NCI-H1105 (cell line): ENCODE results near the gene C1orf159.

Experiments used
- DNase-seq: peaks from one replicate; lab custom pipeline; 2025; lab: John Stamatoyannopoulos, UW

Gene C1orf159

DNA sequence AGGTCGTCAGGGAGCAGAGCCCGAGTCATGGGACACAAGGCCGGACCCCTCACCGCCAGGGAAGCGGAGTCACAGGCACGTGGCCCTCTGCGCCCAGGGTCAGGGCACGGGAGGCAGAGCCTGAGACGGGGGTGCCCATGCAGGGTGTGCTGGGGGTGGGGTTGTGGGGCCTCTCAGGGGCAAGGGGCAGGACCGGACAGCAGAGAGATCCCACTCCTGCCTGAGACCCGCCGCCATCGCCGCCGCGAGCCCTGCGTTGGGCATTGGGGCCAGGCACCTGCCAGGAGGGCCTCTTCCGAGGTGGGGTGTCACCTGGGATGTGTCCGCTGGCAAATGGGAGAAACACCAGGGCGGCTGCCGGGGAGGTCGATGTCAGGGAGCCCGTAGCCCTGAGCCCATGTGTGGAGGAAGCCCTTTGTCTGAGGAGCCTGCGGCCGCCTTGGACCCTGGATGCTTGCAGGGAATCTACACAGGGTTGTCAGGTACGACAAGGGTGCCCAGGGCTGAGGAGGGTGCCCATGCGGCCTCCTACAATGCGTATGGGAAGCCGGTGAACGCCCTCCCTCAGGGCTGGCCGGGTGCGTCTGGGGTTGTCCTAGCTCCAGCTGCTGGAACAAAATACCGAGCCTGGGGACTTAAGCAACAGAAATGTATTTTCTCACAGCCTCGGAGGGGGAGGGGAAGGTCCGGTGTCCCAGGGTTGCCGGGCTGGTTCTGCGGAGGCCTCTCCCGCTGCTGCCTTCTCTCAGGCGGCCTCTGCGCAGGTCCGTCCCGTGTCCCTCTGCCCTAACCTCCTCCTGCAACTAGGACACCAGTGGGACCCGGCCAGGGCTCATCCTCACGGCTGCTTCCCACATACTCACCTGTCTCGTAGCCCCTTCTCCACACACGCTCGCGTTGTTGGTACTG, 16.4 kb upstream of the C1orf159 start:
- DNase-seq = no peak

DNA sequence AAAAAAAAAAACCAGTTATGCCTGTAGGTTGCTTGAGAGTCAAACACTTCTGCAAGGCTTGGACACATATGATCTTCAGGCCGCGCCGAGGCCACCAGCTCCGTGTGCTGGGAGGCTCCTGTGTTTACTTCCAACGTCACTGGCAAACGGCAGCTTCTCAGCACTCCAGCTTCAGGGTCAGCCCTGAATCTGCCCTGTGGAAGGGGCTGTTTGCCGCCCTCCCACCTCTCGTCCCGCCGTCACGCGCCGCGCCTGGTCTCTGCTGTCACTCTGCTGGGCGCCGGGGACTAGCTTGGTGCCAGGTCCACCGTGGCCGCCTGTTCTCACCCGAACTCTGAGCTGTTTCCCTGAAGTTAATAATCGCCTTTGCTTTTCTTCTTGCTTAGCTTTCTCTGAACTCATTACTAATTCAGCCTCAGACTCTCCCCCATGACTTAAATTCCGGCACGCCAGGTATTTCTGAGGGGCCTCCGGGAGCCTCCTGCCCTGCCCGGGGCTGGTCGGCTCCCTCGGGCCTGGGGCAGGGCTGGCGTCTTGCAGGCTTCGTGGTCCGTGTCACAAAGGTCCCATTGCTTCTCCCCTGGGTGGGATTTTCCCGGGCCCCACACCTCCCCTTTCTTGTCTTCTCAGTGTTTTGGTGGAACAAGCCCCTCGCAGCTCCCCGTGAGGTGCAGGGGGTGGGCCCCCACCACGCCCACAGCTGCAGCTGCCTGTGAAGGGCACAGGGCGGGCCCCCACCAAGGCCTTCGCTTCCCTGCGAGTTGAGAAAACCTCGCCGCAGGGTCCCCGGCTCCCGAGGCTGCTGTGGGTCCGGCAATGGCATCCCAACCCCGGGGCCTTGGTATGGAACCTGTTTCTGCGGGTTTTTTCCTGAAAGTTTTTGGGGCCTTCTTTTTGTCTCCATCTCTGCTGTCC, 14.6 kb upstream of the C1orf159 start:
- DNase-seq = no peak

DNA sequence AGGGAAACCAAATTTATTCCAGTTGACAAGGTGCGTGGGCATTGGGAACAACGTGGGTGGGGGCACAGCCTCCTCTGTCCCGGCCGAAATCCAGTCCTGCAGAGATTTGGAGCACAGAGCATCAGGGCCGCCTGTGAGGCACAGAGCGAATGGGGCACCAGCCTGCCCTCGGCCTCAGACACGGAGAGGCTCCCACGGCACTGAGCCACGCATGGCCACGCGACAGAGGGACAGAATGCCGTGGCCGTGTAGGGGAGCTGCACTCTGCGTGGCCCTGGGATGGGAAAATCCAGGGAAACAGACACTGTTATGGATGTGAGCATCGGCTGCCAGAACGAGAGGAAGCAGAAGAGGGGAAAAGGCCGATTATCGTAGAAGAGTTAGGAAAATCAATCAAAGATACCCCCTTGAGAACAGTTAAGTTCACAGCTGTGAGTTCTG, 13.5 kb upstream of the C1orf159 start:
- no peak for DNase-seq

DNA sequence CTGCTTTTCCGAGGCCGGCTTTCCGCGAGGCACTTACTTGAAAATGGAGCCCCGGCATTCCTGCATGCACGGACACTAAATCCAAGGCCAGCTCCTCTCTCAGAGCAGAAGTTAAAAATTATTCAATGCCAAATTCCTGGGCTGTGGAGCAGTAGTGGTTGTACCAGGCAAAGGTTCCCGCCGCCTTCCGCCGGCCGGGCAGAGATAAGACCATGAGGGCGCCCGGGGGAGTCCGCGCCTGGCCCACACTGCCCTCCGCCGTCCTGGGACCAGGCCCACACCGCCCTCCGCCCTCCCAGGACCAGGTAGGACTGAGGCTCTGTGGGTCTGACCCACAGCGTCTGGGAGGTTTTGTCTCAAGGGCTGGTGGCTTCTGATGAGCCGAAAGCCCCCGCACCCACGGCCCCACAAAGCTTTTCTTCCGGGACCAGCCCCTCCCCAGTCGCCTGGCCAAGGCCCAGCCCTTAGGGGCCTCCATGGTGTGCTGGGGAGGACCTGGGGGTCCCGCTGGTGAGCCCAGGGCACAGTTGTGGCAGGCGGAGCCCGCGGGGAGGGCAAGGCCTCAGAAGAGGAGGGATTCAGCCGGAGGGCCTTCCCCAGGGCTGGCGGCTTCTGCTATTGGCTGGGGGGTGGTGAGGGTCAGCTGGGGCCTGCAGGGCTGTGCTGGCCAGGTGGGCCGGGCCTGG, 12.7 kb upstream of the C1orf159 start:
- DNase-seq = no peak

DNA sequence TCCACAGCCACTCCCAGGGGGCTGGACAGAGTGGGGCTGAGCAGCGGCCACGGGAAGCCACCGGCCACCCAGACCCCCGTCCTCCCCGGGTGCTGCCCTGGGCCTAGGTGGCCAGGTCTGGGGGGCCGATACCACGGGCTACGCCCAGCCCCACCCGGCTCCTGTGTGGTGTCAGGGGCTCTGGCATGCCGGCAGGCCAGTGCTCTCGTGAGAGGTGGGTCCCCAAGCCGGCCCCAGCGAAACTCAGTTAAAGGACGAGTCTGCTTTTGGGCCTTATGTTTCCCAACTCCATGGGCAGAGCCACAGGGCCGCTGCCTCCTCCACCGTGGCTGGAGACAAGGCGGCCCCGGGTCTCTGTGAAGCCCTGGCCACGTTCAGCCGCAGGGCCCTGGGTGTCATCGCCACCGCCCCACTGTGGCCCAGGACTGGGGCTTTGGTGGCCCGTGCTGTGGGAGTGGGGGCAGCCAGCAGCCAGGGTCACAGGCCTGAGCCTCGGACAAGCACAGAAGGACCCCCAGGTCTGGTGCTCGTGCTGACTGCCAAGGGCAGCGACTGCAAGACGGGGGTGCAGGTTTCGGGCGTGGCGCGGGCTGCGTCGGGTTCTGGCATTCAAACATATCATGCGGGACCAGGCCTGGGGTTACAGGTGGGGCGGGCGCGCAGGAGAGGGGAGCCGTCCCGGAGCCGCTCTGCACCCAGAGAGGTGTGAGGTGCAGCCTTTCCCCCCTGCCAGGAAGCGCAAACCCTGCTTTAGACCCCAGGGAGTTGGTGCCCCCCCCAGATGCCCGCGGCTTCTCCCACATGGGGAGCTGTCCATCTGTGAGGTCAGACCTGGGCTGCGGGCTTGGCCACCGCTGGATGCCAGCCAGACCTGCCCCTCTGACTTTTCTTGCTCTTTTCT, 11.9 kb upstream of the C1orf159 start:
- DNase-seq = no peak

DNA sequence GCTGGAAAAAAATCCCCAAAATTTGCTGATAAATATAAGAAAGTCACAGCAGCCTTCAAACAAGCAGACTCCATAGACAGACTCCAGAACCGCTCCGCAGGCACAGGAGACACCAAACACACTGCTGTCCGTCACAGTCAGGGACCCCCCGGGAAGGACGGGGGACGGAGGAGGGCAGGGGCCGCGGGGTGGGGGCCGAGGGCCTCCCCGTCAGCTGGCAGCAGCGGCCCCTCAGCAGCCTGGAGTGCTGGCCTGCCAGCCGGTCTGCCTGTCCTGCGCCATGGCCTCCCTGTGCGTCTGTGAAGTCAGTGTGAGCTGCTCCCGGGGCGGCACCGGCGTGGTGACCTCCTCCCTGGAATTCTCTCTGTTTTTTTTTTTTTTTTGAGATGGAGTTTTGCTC, 10.1 kb upstream of the C1orf159 start:
- no peak for DNase-seq

DNA sequence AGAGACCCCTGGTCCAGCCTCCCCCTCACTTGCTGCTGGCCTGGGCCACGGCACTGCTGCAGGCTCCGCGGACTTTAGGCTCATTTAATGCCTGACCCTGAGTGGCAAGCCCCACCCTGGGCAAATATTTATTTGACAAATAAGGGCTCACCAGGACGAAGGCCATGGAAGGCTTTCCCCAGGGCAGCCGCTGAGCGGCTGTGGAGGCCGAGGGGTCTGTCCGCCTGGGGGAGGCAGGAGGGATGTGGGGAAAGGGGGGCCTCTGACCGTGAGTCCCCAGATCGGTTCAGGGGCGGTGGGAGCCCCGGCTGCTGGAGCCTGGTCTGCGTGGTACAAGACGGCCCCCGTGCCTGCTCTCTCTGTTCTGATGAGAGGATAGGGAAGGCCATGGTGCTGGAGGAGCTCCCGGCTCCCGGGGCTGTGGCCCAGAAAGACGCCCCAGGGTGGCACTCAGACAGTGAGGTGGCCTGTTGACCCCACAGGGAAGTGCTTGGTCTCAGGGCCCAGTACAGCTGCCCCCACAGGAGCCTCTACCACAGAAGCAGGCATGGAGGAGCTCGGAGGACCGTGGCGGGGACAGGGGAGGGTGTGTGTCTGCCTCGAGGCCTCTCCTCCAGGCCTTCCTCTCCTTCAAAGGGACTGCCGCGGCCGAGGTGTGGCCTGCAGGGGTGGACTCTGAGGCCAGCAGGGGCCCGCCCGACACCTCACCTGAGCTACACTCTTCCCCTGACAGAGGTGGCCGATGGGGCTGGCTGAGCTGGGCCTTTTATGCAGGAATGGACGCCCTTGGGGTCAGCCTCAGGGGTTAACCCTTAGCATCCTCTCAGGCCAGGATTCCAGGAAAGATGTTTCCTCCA, 9.1 kb upstream of the C1orf159 start:
- DNase-seq = no peak

DNA sequence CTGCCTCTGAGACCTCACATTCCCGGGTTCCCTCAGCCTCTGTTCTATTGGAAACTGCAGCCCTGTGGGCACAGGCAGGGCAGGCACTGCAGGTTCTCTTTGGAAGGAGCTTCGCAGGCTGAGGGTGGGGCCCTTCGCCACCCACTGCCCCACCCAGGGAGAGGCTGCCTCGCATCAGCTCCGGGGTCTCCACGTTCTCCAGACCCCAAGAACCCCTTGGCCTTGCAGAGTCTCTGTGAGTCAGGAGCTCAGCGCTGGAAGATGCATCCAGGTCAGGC, 8.6 kb upstream of the C1orf159 start:
- DNase-seq = no peak

DNA sequence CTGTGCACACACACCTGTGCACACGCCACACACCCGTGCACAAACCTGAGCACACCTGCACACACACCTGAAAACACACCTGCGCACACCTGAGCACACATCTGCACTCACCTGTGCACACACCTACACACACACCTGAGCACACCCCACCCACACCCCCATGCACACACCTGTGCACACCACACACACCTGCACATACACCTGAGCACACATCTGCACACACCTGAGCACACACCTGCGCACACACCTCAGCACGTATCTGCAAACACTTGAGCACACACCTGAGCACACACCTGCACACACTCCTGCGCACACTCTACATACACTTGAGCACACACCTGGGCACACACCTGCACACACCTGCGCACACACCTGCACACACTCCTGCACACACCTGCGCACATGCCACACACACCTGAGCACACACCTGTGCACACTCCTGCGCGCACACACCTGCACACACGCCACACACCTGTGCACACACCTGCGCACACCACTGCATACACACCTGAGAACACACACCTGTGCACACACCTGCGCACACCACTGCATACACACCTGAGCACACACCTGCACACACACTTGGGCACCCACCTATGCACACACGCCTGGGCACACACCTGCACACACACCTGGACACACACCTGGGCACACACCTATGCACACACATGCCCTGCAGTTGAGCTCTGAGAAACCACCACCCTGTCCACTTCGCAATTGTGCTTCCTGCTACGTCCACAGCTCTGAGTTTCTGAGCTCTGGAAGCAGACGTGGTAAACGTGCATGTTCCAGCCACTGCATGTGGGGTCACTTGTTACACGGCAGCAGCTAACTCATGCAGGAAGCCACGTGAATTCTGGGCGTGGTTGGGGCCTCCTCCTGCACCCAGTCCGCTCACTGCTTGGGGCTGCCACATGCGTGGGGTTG, 8.0 kb upstream of the C1orf159 start:
- DNase-seq = no peak

DNA sequence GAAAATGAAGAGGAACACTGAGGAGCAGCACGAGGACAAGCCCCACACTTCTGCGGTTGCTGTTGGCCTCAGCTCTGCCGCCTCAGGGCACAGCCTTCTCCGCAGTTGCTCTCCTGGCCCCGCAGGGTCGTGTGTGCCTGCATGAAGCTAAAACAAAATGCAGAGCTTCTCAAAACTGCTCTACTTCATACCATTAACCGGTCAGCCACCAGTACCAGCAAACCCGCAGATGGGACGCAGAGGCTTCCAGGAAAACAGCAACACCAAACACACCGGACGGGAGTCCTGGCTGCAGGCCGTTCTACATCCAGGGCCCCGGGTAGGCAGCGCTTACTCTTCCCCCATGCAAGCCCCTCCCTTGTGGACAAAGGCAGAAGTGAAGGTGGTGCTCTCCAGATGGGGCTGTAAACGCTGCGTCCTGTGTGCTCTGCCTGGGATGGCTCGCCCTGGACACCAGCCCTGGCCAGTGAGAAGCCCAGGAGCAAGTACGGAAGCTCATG, 7.1 kb upstream of the C1orf159 start:
- DNase-seq = no peak

DNA sequence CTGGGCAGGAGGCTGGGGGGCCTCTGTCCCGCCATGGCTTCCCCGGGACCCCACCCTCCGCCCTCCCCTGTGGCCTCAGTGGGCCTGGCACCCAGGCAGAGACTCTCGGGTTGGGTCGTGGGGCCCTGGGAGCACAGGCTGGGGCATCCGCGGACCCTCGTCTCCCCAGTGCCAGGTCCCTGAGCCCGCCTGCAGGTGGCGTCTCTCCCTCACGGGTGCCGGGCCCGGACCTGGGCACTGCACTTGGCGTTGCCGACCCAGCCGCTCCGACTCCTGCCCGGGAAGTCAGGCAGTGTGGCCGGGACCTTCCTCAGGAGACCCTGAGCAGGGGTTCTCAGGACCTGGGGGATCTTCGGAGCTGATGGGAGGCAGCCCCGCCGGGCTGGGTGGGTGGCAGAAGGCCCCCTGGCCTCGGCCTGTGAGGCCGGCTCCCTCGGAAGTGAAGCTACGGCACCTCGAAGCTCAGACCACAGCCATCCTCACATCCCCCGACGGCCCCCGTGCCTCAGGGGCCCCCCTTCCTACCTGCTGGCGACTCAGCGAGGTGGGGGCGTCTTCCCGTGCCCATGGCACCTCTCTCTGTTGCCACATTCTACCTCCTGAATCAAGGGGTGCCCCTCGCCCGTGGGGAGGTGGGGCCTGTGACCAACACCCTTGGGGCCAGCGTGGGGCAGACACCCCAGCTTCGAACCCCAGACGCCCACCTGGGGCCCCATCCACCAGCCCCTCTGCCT, 6.4 kb upstream of the C1orf159 start:
- DNase-seq = peak; percentile 70

DNA sequence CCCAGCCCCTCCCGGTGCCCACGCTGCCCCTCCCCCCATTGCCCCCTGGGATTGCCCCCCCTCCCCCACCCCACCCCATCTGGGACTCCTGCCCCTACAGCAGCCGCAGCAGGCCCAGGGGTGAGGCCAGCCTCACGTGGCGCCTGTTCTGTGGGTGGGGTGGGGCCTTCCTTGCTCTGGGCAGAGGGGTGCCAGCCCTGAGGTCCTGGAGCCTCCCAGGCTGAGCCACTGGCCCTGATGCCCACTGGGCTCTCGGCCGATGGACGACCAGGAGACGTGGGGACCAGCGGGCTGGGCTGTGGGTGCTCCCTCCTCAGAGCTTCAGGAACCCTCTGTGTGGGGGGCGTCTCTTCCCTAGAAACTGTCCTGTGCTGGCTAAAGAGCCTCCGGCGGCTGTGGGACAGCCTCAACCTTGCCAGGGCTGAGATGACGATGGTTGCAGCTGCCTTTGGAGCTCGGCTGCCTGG, 5.8 kb upstream of the C1orf159 start:
- no peak for DNase-seq

DNA sequence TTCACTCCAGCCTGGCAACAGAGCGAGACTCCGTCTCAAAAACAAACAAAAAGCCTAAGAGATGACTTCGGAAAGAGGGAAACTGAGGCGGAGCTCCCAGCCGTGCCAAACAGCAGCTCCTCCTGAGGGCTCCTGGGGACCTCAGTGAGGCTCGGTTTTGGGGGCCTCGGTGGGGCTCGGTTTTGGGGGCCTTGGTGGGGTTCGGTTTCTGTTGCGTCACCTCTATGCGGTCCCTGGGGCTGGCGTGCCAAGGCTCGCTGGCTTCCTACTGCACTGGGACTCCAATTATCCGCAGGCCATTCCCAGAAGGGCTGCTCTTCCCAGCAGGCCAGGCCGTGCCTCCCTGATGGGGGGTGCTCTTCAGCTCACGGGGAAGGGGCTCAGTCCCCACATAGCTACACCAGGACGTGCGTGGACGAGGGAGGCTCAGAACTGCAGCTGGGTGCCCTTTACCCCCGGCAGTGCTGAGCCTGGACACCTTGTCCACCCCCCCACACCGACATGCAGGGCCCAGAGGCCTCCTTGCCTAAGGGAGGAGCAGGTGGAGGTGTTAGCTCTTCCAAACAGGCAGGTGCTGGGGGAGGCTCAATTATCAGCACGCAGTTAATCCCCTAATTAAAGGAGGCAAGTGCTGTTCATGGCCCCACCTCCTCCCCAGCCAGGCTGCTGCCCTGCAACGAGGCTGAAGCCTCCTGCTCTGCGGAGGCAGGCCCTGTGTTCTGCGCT, 5.1 kb upstream of the C1orf159 start:
- peak; percentile 81 for DNase-seq

DNA sequence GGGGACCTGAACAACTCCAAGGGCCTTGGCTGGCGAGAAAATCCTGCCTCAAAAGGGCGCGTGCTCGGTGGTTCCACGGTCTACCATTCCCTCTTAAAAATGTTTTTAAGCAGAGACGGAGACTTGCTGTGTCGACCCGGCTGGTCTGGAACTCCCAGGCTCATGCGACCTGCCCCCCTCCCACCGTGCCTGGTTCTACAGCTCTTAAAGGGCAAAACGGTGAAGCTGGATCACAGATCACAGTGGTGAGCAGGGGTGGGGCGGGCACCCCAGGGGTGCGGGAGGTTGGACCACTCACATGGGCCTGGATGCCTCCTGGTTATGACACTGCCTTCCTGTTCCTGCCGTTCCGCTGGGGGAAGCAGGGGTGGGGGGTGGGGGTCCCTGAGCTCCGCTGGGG, 4.2 kb upstream of the C1orf159 start:
- DNase-seq = no peak

DNA sequence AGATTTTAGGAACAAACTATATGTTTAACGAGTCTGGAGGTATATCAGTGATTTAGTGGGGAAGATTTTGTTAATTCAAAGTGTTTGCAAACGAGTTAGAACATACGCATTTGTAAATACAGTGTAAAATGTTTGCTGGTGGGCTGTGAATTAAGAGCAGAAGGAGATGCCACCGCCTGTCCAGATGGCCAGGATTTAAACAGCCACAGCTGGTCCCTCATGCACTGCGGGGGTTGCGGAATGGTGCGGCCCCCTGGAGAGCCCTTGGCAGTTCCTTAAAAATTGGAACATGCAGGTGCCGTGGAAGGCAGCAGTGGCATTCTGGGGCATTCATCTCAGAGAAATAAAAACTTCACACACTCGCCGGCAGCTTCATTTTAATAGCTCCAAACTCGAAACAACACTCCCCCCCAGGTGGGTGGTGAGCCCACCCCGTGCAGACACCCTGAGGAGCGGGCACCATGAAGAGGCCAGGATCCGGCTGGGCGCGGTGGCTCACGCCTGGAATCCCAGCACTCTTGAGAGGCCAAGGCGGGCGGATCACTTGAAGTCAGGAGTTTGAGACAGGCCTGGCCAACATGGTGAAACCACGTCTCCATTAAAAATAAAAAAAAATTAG, 3.5 kb upstream of the C1orf159 start:
- DNase-seq = no peak

DNA sequence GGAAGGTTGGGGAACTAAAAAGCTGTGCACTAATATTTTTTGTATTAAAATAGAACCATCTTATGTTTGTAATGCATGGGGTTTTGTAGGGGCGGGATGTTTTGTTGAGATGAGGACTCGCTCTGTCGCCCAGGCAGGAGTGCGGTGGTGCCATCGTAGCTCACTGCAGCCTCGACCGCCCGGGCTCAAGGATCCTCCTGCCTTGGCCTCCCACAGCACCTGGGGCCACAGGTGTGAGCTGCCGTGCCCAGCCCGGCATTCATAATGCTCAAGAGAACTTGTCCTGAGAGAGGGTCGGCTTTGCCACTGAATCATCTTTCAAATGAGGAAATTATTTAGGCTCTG, 3.0 kb upstream of the C1orf159 start:
- no peak for DNase-seq
